Liver (tissue), 9 donors: ENCODE measurements around the gene STAG3. TPM values are rescaled to one million over a fixed set of nuclear protein-coding genes. Genes with fewer than 3 reads are reported as not detected.

Source experiments
- DNase-seq: peaks from one replicate; pipeline ENCODE4 v3.0.0-alpha.2; 2017; ENCODE audit warnings: low spot score
- H3K27ac ChIP-seq, 2 donors: one replicate each; pipeline ENCODE4 v1.7.0; 2013; ENCODE audit warnings: inconsistent platforms in 2 of 2, low read length in 2 of 2, control low read depth in 1 of 2, low read depth in 1 of 2, mild to moderate bottlenecking in 1 of 2
- H3K27me3 ChIP-seq, 4 donors: one replicate each; pipeline versions ENCODE4 v1.6.1 to v1.7.0; 2013; ENCODE audit warnings: low read length in 3 of 4, inconsistent platforms in 1 of 4, mild to moderate bottlenecking in 1 of 4, moderate library complexity in 1 of 4; ENCODE audit not compliant: control insufficient read depth in 4 of 4, insufficient read depth in 4 of 4
- H3K36me3 ChIP-seq, 4 donors: one replicate each; pipeline versions ENCODE4 v1.6.1 to v1.7.0; 2013; ENCODE audit warnings: low read length in 3 of 4, mild to moderate bottlenecking in 3 of 4, low read depth in 1 of 4, moderate library complexity in 1 of 4; ENCODE audit not compliant: control insufficient read depth in 4 of 4, insufficient read depth in 3 of 4
- H3K4me1 ChIP-seq, 4 donors: one replicate each; pipeline versions ENCODE4 v1.6.1 to v1.7.0; 2013; ENCODE audit warnings: low read length in 3 of 4, mild to moderate bottlenecking in 3 of 4, moderate library complexity in 1 of 4; ENCODE audit not compliant: control insufficient read depth in 4 of 4, insufficient read depth in 4 of 4
- H3K4me3 ChIP-seq, 3 donors: one replicate each; pipeline versions ENCODE4 v1.6.1 to v1.7.0; 2013; ENCODE audit warnings: low read length in 3 of 3, control low read depth in 1 of 3, low read depth in 1 of 3, mild to moderate bottlenecking in 1 of 3
- H3K9ac ChIP-seq, 2 donors: one replicate each; pipeline ENCODE4 v1.7.0; 2013; ENCODE audit warnings: low read length in 2 of 2, mild to moderate bottlenecking in 2 of 2, moderate library complexity in 2 of 2, control low read depth in 1 of 2, low read depth in 1 of 2
- H3K9me3 ChIP-seq, 4 donors: one replicate each; pipeline versions ENCODE4 v1.6.1 to v1.7.0; 2013; ENCODE audit warnings: low read length in 3 of 4; ENCODE audit not compliant: control insufficient read depth in 4 of 4
- ATF3 ChIP-seq: IDR thresholded peaks from 2 replicates; pipeline ENCODE4 v1.6.1; 2016; ENCODE audit warnings: antibody characterized with exemption
- CTCF ChIP-seq: fragments of 150-350 bp; IDR thresholded peaks from 2 replicates; pipeline ENCODE4 v1.5.1; 2017; ENCODE audit warnings: improper control_type of control experiment, low read depth, low read length; ENCODE audit not compliant: missing input control
- EGR1 ChIP-seq, 2 donors: IDR thresholded peaks; 2 replicates each; pipeline ENCODE4 v1.6.1; 2016 to 2018; ENCODE audit warnings: antibody characterized with exemption in 2 of 2, low read depth in 2 of 2
- FOXA1 ChIP-seq: IDR thresholded peaks from 2 replicates; pipeline ENCODE4 v1.6.1; 2016; ENCODE audit warnings: antibody characterized with exemption
- FOXA2 ChIP-seq: IDR thresholded peaks from 2 replicates; pipeline ENCODE4 v1.6.1; 2016; ENCODE audit warnings: antibody characterized with exemption
- GABPA ChIP-seq, 2 donors: IDR thresholded peaks in 1 of 2; conservative IDR thresholded peaks in 1 of 2; 2 replicates each; pipeline ENCODE4 v1.6.1; 2016; ENCODE audit warnings: antibody characterized with exemption in 2 of 2, mild to moderate bottlenecking in 1 of 2, moderate library complexity in 1 of 2
- HNF4A ChIP-seq, 2 donors: conservative IDR thresholded peaks; 2 replicates each; pipeline ENCODE4 v1.6.1; 2016; ENCODE audit warnings: antibody characterized with exemption in 2 of 2, mild to moderate bottlenecking in 2 of 2
- HNF4G ChIP-seq: IDR thresholded peaks from 2 replicates; pipeline ENCODE4 v1.6.1; 2016; ENCODE audit warnings: antibody characterized with exemption
- JUND ChIP-seq, 2 donors: IDR thresholded peaks; 2 replicates each; pipeline ENCODE4 v1.6.1; 2016; ENCODE audit warnings: antibody characterized with exemption in 2 of 2
- MAX ChIP-seq: IDR thresholded peaks from 2 replicates; pipeline ENCODE4 v1.6.1; 2016; ENCODE audit warnings: antibody characterized with exemption
- NR2F2 ChIP-seq: IDR thresholded peaks from 2 replicates; pipeline ENCODE4 v1.6.1; 2016; ENCODE audit warnings: antibody characterized with exemption
- RAD21 ChIP-seq, 2 donors: IDR thresholded peaks; 2 replicates each; pipeline ENCODE4 v1.6.1; 2016; ENCODE audit warnings: antibody characterized with exemption in 2 of 2, mild to moderate bottlenecking in 2 of 2
- REST ChIP-seq: IDR thresholded peaks from 2 replicates; pipeline ENCODE4 v1.6.1; 2016; ENCODE audit warnings: antibody characterized with exemption, mild to moderate bottlenecking
- RXRA ChIP-seq, 2 donors: IDR thresholded peaks; 2 replicates each; pipeline ENCODE4 v1.6.1; 2017 to 2018; ENCODE audit warnings: antibody characterized with exemption in 2 of 2, mild to moderate bottlenecking in 1 of 2
- SP1 ChIP-seq: IDR thresholded peaks from 2 replicates; pipeline ENCODE4 v1.6.1; 2018; ENCODE audit warnings: antibody characterized with exemption, mild to moderate bottlenecking
- TAF1 ChIP-seq: conservative IDR thresholded peaks from 2 replicates; pipeline ENCODE4 v1.6.1; 2016; ENCODE audit warnings: antibody characterized with exemption, mild to moderate bottlenecking
- YY1 ChIP-seq: IDR thresholded peaks from 2 replicates; pipeline ENCODE4 v1.6.1; 2016; ENCODE audit warnings: antibody characterized with exemption, mild to moderate bottlenecking
- ZBTB33 ChIP-seq: IDR thresholded peaks from 2 replicates; pipeline ENCODE4 v1.6.1; 2016; ENCODE audit warnings: antibody characterized with exemption
- WGBS: extraction: QIAGEN DNeasy Blood & Tissue Kit; methylation state at CpG from one replicate; pipeline ENCODE4 v1.1.7; 2013; 5-methylcytosine and 5-hydroxymethylcytosine counted together
- polyA plus RNA-seq, 2 donors: library from polyadenylated mRNA; stranded (reverse) in 1 of 2; unstranded in 1 of 2; fragments of 200-250 nt in 1 of 2; fragments of >200 nt in 1 of 2; fragmentation: Nextera tagmentation in 1 of 2; extraction: Ambion mirVana in 1 of 2; gene quantifications; one replicate each; pipeline versions ENCODE4 v1.2.1 to v1.2.3, GENCODE V29; 2013 to 2015
- total RNA-seq, 2 donors: library from RNA; depleted of rRNA; stranded (reverse); fragments of >200 nt; gene quantifications; one replicate each; pipeline ENCODE4 v1.2.3, GENCODE V29; 2014
- donor health status: healthy.
- donor health status: healthy.
- donor health status: healthy.
- donor health status: healthy.
- donor health status: healthy.

STAG3 gene
- total and polyA plus RNA-seq, 4 donors: 0.28 to 7.0 (median 3.2) TPM

GRCh38 chr7:100173806-100174495, 3.8 kb upstream of the STAG3 start:
- H3K9me3 ChIP-seq: no peaks in the 10 kb centered on the region
- no peaks in the 10 kb centered on the region for H3K36me3 ChIP-seq
- no peak overlapping the region for H3K4me3 ChIP-seq
- DNase-seq: no peak
- 89% methylated on average over 11 of the region's 11 CpGs for WGBS
- no peak overlapping the region for H3K27ac ChIP-seq
- TF ChIP-seq MAX: no peak
- TF ChIP-seq SP1: no peak
- no peak for TF ChIP-seq YY1
- no peak for TF ChIP-seq ATF3
- no peak for TF ChIP-seq HNF4G
- TF ChIP-seq JUND (IDR thresholded peaks at IDR 0.05): no peak
- TF ChIP-seq EGR1 (IDR thresholded peaks at IDR 0.05; ENCODE audit: low read depth in 2 of 2): no peak
- TF ChIP-seq GABPA (IDR thresholded peaks at IDR 0.05 in 1 of 2, conservative IDR thresholded peaks at IDR 0.05 in 1 of 2): no peak
- no peak for TF ChIP-seq HNF4A (conservative IDR thresholded peaks at IDR 0.05)
- TF ChIP-seq TAF1: no peak
- TF ChIP-seq FOXA1: no peak
- no peak for TF ChIP-seq REST
- TF ChIP-seq ZBTB33: no peak
- no peak for TF ChIP-seq NR2F2
- TF ChIP-seq RAD21 (IDR thresholded peaks at IDR 0.05): no peak
- TF ChIP-seq FOXA2: no peak
- no peak for TF ChIP-seq CTCF
- TF ChIP-seq RXRA (IDR thresholded peaks at IDR 0.05): no peak
- H3K27me3 ChIP-seq: peaks cover 0 to 3% (median 2%) of the 10 kb centered on the region in 4 donors
- peaks cover 0 to 12% (median 7%) of the 10 kb centered on the region in 4 donors for H3K4me1 ChIP-seq
- H3K9ac ChIP-seq: no peak overlapping the region
